ENCODE results near the gene NRXN3. TPM values are rescaled to one million over a fixed set of nuclear protein-coding genes. Genes with fewer than 3 reads are reported as not detected.

The NRXN3 gene
- total and polyA plus RNA-seq, 4 donors: 0.07 to 1.2 (median 0.23) TPM

GRCh38 chr14:78340250-78340649 is 170.1 kb downstream of the NRXN3 start:
- 71% methylated on average over 3 of the region's 3 CpGs for WGBS
- H3K36me3 ChIP-seq (ENCODE audit: control insufficient read depth in 4 of 4, insufficient read depth in 3 of 4, low read depth in 1 of 4, low read length in 3 of 4): no peaks in the 10 kb centered on the region
- no peak overlapping the region for H3K9ac ChIP-seq (ENCODE audit: low read depth in 1 of 2, low read length in 2 of 2)
- no peak overlapping the region for H3K4me3 ChIP-seq (ENCODE audit: low read depth in 1 of 3, low read length in 3 of 3)
- DNase-seq (ENCODE audit: low spot score): no peak
- peaks cover 0 to 11% (median 1%) of the 10 kb centered on the region in 4 donors for H3K27me3 ChIP-seq (ENCODE audit: control insufficient read depth in 4 of 4, insufficient read depth in 4 of 4, low read length in 3 of 4)
- TF ChIP-seq FOXA1 (IDR thresholded peaks at IDR 0.05) (no peak), RXRA (IDR thresholded peaks at IDR 0.05) (no peak), ZBTB33 (IDR thresholded peaks at IDR 0.05) (no peak), SP1 (IDR thresholded peaks at IDR 0.05) (no peak)
- H3K27ac ChIP-seq (ENCODE audit: low read depth in 1 of 2, low read length in 2 of 2): no peak overlapping the region
- no peaks in the 10 kb centered on the region for H3K9me3 ChIP-seq (ENCODE audit: control insufficient read depth in 4 of 4, low read length in 3 of 4)
- H3K4me1 ChIP-seq (ENCODE audit: control insufficient read depth in 4 of 4, insufficient read depth in 4 of 4, low read length in 3 of 4): no peaks in the 10 kb centered on the region

- DNase-seq (ENCODE audit: low spot score): no peak
- Histone ChIP-seq H3K27me3 (ENCODE audit: control insufficient read depth in 4 of 4, insufficient read depth in 4 of 4, low read length in 3 of 4) (peaks cover 0 to 8% (median 1%) of the 10 kb centered on the region in 4 donors), H3K36me3 (ENCODE audit: control insufficient read depth in 4 of 4, insufficient read depth in 3 of 4, low read depth in 1 of 4, low read length in 3 of 4) (no peaks in the 10 kb centered on the region), H3K4me3 (ENCODE audit: low read depth in 1 of 3, low read length in 3 of 3) (no peak overlapping the region), H3K4me1 (ENCODE audit: control insufficient read depth in 4 of 4, insufficient read depth in 4 of 4, low read length in 3 of 4) (no peaks in the 10 kb centered on the region), H3K9ac (ENCODE audit: low read depth in 1 of 2, low read length in 2 of 2) (no peak overlapping the region), H3K9me3 (ENCODE audit: control insufficient read depth in 4 of 4, low read length in 3 of 4) (no peaks in the 10 kb centered on the region), H3K27ac (ENCODE audit: low read depth in 1 of 2, low read length in 2 of 2) (no peak overlapping the region)
- TF ChIP-seq TAF1 (conservative IDR thresholded peaks at IDR 0.05) (no peak), JUND (IDR thresholded peaks at IDR 0.05) (no peak), HNF4G (IDR thresholded peaks at IDR 0.05) (no peak), REST (IDR thresholded peaks at IDR 0.05) (no peak), ZBTB33 (IDR thresholded peaks at IDR 0.05) (no peak), MAX (IDR thresholded peaks at IDR 0.05) (no peak), HNF4A (conservative IDR thresholded peaks at IDR 0.05) (no peak), NR2F2 (IDR thresholded peaks at IDR 0.05) (no peak), SP1 (IDR thresholded peaks at IDR 0.05) (no peak), FOXA2 (IDR thresholded peaks at IDR 0.05) (no peak), ATF3 (IDR thresholded peaks at IDR 0.05) (no peak), GABPA (IDR thresholded peaks at IDR 0.05 in 1 of 2, conservative IDR thresholded peaks at IDR 0.05 in 1 of 2) (no peak), EGR1 (IDR thresholded peaks at IDR 0.05; ENCODE audit: low read depth in 2 of 2) (no peak), YY1 (IDR thresholded peaks at IDR 0.05) (no peak), CTCF (IDR thresholded peaks at IDR 0.05; ENCODE audit: low read depth, low read length, missing input control) (no peak), RXRA (IDR thresholded peaks at IDR 0.05) (no peak), FOXA1 (IDR thresholded peaks at IDR 0.05) (no peak), RAD21 (IDR thresholded peaks at IDR 0.05) (no peak)
- WGBS: 60% methylated on average over 3 of the region's 3 CpGs
Measured at GRCh38 chr14:78341827-78342389, 171.7 kb downstream of the NRXN3 start.
